Activated CD4-positive, alpha-beta T cell treated with anti-CD3 and anti-CD28 coated beads for 24 hours (primary cell): ENCODE results near the gene SNX32.

ENCODE experiments used
- DNase-seq, 2 donors: peaks; one replicate each; pipeline ENCODE4 v3.0.0-alpha.2; 2020; ENCODE audit warnings: low read depth in 2 of 2

Gene SNX32

GRCh38 chr11:65900125-65900898, 66.5 kb downstream of the SNX32 start, which contains the start of gene FOSL1:
FOSL1 (minus strand) TSS chr11:65900388; CDS start chr11:65900339, 49 bp downstream.
- DNase-seq = peak; percentile 90 to 95

GRCh38 chr11:65900899-65901180, 67.1 kb downstream of the SNX32 start:
- DNase-seq = no peak

GRCh38 chr11:65903068-65903481, 69.3 kb downstream of the SNX32 start:
- no peak for DNase-seq
